Mesodermal cell (in vitro differentiated cells): ENCODE measurements around the gene TPP1.

Experiments
- H3K27ac ChIP-seq: 2 replicates; pipeline ENCODE4 v1.7.0; 2013; ENCODE audit warnings: mild to moderate bottlenecking, low read depth, low read length, moderate library complexity; ENCODE audit not compliant: severe bottlenecking
- H3K36me3 ChIP-seq: 2 replicates; pipeline ENCODE4 v1.7.1; 2013; ENCODE audit warnings: mild to moderate bottlenecking, low read length, moderate library complexity; ENCODE audit not compliant: control insufficient read depth, insufficient read depth
- H3K4me1 ChIP-seq: one replicate; pipeline ENCODE4 v1.7.1; 2013; ENCODE audit warnings: mild to moderate bottlenecking, low read length; ENCODE audit not compliant: insufficient read depth, control insufficient read depth, poor library complexity, severe bottlenecking
- H3K4me3 ChIP-seq: 2 replicates; pipeline ENCODE4 v1.7.0; 2013; ENCODE audit warnings: low read length, control low read depth, mild to moderate bottlenecking; ENCODE audit not compliant: insufficient read depth, poor library complexity, severe bottlenecking; ENCODE audit errors: extremely low read depth
- H3K9me3 ChIP-seq: 2 replicates; pipeline ENCODE4 v1.7.1; 2013; ENCODE audit warnings: mild to moderate bottlenecking, low read length, moderate library complexity; ENCODE audit not compliant: control insufficient read depth
- WGBS, 2 experiments: methylation state at CpG; one replicate each; pipeline ENCODE4 v1.1.5; 2013; ENCODE audit warnings: missing lambda C conversion rate in 2 of 2; ENCODE audit not compliant: insufficient coverage in 2 of 2; 5-methylcytosine and 5-hydroxymethylcytosine counted together

TPP1 gene

DNA sequence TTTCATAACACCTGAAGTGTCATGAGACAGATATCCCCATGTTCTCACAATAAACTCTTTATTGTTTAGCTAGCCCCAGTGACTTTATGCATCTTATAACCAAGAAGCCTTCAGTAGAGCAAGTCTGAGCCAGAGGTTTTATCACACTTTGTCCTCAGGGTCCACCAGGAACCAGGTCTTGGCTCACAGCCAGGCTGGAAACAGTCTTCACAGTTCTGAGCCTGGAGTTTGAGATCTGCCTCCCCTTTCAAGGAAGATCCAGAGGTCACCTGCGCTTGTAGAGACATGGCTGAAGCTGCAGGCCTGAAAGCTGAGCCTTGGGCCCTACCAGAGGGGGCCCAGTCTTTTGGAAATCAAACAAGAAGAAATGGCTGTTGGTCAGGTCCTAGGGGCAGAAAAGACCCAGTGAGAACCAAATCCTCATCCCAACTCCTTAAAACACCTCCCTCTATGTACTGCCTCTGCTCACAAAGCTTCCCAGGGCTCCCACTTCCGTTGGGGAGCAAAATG is 19.3 kb downstream of the TPP1 start:
- Histone ChIP-seq H3K27ac (no peak overlapping the region), H3K36me3 (peaks cover 65% of the 10 kb centered on the region), H3K4me1 (peaks cover 6% of the 10 kb centered on the region), H3K9me3 (no peaks in the 10 kb centered on the region), H3K4me3 (no peak overlapping the region)
- WGBS, 2 experiments, result 100% methylated on average over 1 to 2 of the region's 2 CpGs

DNA sequence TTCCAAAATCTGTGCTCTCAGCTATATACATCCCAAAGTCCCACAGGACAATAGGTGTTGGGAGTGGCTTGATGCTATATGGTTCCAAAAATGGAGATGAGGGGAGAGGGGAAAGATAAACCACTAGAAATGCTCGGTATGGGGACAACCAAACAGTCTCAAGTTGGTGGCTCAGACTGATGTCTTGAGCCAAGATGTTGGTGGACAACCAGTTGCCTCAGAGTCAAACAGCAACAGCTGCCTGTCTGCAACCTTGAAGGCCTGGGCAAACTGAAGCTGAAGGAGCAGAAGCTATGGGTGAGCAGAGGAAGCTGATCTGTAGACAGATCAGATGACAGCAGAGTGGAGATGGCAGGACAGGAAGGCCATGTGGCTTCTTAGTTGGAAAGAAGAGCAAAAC is 19.8 kb downstream of the TPP1 start:
- H3K36me3 ChIP-seq, result peaks cover 67% of the 10 kb centered on the region
- WGBS, 2 experiments, result 92 to 100% methylated on average over 1 of the region's 1 CpG
- H3K27ac ChIP-seq, result no peak overlapping the region
- no peaks in the 10 kb centered on the region for H3K9me3 ChIP-seq
- peaks cover 6% of the 10 kb centered on the region for H3K4me1 ChIP-seq
- no peak overlapping the region for H3K4me3 ChIP-seq

DNA sequence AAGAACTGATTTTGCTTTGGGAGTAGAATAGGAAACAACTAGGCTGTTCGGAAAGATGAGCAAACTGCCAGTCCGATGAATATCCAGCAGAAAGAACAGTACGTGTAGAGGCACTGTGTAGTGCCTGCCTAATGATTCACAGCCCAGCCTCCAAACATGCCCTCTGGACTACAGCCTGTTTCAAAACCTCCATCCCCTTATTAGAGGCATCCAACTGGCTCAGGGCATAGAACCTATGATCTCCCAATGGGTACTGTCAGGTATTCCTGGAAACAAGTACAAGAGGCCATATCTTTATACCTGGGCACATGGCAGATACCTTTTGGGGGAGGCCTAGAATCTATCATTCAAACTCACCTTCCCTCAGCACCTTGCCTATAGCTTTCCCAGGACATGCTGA is 20.7 kb downstream of the TPP1 start:
- H3K9me3 ChIP-seq, result no peaks in the 10 kb centered on the region
- WGBS, 2 experiments, result 90 to 100% methylated on average over 2 to 3 of the region's 3 CpGs
- peaks cover 6% of the 10 kb centered on the region for H3K4me1 ChIP-seq
- H3K4me3 ChIP-seq, result no peak overlapping the region
- peaks cover 76% of the 10 kb centered on the region for H3K36me3 ChIP-seq
- H3K27ac ChIP-seq, result no peak overlapping the region

DNA sequence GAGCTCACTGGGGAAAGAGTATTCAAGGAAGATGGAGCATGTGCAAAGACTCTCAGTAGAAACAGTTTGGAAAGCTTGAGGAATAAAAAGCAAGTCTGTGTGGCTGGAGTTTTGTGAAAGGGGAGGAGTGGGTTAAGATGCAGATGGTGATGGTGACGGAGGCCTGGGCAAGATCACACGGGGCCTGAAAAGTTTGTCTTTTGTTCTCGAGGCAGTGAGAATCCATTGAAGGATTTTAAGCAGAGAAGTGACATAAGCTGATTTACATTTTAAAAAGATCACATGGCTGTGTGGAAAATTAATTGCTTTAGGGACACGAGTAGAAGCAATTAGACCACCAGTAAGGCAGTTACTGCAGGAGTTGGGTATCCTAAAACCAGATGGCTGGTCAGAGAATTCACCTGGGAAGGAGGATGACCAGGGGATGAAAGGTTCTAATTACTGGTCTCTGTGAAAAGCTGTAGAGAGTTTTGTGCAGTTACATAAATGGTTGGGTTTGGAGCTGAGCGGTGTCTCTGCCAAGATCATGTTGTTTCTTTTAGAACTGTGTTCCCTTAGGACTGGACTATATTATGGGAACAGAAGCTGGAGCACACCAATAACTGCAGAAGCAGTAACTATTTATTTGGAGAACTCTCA is 22.9 kb downstream of the TPP1 start:
- Histone ChIP-seq H3K27ac (no peak overlapping the region), H3K36me3 (peaks cover 84% of the 10 kb centered on the region), H3K9me3 (no peaks in the 10 kb centered on the region), H3K4me3 (no peak overlapping the region), H3K4me1 (no peaks in the 10 kb centered on the region)
- WGBS, 2 experiments, result 91 to 92% methylated on average over 4 to 5 of the region's 5 CpGs

DNA sequence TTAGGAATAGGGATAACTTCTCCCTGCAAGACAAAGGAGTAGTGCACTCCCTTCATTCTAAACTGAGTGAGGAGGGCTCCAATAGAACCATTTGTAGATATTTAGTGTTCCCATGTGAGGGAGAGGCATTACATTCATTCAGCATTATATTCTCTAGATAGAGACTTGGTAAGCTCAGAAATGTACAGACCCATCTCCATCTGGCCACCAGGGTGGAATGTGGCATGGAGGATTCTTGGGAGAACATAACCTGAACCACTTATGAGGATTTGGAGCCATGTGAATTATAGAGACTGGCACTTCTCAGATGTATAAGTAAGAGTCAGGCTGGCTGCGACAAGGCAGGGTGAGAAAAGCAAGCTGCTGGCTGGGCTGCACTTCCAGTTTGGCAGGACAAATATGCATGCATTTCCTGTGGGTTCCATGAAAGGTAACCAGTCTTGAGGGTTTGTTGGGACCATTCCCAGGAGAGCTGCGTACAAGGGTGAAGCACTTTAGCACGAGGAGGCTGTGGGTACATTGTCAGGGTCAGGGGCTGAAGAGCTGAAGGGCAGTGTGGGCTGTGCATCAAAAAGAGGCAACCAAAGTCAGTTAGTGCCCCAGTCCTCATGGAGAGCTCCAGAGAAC is 25.0 kb downstream of the TPP1 start:
- H3K4me1 ChIP-seq, result no peaks in the 10 kb centered on the region
- 93 to 94% methylated on average over 3 of the region's 3 CpGs for WGBS, 2 experiments
- H3K36me3 ChIP-seq, result peaks cover 63% of the 10 kb centered on the region
- H3K4me3 ChIP-seq, result no peak overlapping the region
- no peak overlapping the region for H3K27ac ChIP-seq
- H3K9me3 ChIP-seq, result no peaks in the 10 kb centered on the region

DNA sequence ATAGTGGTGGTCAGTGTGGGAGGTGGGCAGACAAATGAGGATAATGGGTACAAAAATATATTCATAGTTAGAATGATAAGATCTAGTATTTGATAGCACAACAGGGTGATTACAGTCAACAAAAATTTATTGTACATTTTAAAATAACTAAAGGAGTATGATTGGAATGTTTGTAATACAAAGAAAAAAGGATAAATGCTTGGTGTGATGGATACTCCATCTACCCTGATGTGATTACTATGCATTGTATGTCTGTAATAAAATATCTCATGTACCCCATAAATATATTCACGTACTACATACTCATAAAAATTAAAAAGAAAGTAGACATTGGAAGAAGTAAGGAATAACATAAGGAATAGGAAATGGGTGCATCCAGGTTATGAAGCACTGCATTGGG is 31.2 kb downstream of the TPP1 start:
- no peak overlapping the region for H3K4me3 ChIP-seq
- no CpG with 5 or more reads among the region's 1 CpG for WGBS, 2 experiments
- peaks cover 23% of the 10 kb centered on the region for H3K36me3 ChIP-seq
- H3K4me1 ChIP-seq, result no peaks in the 10 kb centered on the region
- H3K27ac ChIP-seq, result no peak overlapping the region
- peaks cover 15% of the 10 kb centered on the region for H3K9me3 ChIP-seq

DNA sequence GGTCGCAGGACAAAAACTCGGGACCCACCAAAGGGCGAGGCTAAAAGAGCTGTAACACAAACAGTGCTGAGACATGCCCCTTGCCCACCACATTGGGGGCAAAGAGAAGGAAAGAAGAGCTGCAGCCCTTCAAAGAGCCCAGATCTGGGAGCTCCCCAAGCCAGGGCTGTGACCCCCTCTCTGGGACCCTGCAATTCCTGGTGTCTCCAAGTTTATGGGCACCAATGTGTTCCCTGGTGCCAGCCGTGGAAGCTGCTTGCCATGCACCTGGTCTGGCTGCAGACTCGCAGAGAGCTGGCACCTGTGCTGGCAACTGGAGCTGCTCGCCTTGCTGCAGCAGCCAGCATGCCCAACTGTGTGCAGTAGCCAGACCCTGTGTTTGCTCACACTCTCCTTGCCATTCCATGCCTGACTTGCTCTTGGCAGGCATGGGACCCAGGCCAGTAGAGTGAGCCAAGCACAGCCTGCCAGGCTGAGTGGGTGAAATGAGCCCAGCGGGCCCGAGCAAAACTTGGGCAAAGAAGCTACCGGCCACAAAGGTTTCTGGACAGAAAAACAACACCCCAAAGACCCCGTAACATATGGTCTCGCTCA is 31.8 kb downstream of the TPP1 start:
- Histone ChIP-seq H3K9me3 (peaks cover 15% of the 10 kb centered on the region), H3K4me3 (no peak overlapping the region), H3K4me1 (no peaks in the 10 kb centered on the region), H3K27ac (no peak overlapping the region), H3K36me3 (peaks cover 17% of the 10 kb centered on the region)
- 98% methylated on average over 6 to 9 of the region's 11 CpGs for WGBS, 2 experiments

DNA sequence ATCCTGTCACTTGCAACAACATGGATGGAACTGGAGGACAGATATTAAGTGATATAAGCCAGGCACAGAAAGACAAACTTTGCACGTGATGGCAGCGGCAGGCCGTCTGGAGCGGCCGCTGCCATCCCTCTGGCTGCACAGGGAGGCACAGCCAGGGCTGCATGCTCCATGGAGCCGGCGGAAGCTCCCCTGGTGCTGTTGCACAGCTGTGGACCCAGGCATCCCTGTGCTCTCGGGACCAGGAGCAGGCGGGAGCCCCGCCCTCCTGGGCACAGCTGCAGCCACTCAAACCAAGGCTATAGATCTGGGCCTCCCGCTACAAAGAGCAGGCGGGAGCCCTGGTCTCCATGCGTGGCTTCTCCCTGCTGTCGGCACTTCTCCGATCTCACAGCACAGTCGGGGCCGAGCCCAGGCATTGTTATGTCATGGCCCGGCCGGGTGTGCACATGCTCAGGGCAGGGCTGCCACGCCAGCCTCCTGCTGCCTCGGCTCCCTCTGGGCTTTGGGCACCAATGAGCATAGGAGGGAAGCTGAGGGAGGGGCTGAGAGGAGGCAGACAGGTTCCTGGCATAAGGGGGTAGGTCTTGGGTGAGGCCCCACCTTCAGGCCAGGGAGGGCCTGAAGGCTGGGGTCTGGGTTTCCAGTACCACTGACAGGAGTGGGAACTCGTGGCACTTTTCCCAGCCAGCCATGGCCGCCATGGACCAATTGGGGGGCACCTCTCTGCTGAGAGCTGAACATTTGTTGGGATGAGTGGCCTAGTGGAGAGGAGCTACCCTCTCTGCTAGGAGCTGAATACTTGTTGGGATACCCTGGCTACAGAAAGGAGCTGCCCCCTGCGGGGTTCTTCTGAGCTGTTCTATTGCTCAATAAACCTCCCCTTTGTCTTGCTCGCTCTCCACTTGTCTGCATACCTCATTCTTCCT is 32.5 kb downstream of the TPP1 start:
- Histone ChIP-seq H3K27ac (no peak overlapping the region), H3K36me3 (peaks cover 10% of the 10 kb centered on the region), H3K9me3 (peaks cover 15% of the 10 kb centered on the region), H3K4me1 (no peaks in the 10 kb centered on the region), H3K4me3 (no peak overlapping the region)
- WGBS, 2 experiments, result 95 to 97% methylated on average over 19 to 24 of the region's 25 CpGs

DNA sequence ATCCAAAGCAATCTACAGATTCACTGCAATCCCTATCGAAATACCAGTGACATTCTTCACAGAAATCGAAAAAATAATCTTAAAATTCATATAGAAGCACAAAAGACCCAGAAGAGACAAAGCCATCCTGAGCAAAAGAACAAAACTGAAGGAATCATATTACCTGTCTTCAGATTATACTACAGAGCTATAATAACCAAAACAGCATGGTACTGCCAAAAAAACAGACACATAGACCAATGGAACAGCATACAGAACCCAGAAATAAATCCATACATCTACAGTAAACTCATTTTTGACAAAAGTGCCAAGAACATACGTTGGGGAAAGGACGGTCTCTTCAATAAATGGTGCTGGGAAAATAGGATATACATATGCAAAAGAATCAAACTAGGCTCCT is 34.7 kb downstream of the TPP1 start:
- H3K27ac ChIP-seq, result no peak overlapping the region
- H3K4me3 ChIP-seq, result no peak overlapping the region
- H3K4me1 ChIP-seq, result no peaks in the 10 kb centered on the region
- peaks cover 22% of the 10 kb centered on the region for H3K36me3 ChIP-seq
- H3K9me3 ChIP-seq, result peaks cover 15% of the 10 kb centered on the region
- 95% methylated on average over 2 of the region's 4 CpGs; no CpG with 5 or more reads in 1 of the 2 experiments for WGBS, 2 experiments

DNA sequence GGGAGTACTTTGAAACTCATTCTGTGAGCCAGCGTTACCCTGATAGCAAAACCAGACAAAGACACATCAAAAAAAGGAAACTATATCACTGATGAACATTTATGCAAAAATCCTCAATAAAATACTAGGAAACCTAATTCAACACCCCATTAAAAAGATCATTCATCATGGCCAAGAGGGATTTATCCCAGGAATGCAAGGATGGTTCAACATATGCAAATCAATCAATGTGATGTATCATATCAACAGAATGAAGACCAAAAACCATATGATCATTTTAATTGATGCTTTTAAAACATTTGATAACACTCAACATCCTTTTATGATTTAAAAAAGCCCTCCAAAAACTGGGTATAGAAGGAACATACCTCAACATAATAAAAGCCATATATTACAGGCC is 35.6 kb downstream of the TPP1 start:
- Histone ChIP-seq H3K36me3 (peaks cover 22% of the 10 kb centered on the region), H3K4me1 (no peaks in the 10 kb centered on the region), H3K27ac (no peak overlapping the region), H3K9me3 (peaks cover 15% of the 10 kb centered on the region), H3K4me3 (no peak overlapping the region)
- 100% methylated on average over 1 of the region's 1 CpG; no CpG with 5 or more reads in 1 of the 2 experiments for WGBS, 2 experiments
